CD14-positive monocyte (primary cell): ENCODE data around the gene FARP1. TPM values are rescaled to one million over a fixed set of nuclear protein-coding genes. Genes with fewer than 3 reads are reported as not detected.
A peak's percentile ranks its signal among the peaks of the same experiment; 100 is the strongest.

ENCODE experiments used
- DNase-seq, 3 donors: peaks; one replicate each; pipeline ENCODE4 v3.0.0-alpha.2; 2011 to 2022
- H2AFZ ChIP-seq: 2 replicates; pipeline ENCODE4 v1.6.0; 2012; ENCODE audit warnings: mild to moderate bottlenecking, low read depth, low read length, inconsistent platforms; ENCODE audit not compliant: insufficient read depth, poor library complexity, severe bottlenecking
- H3K27ac ChIP-seq, 2 donors: 1 replicate in 1 of 2; 2 replicates in 1 of 2; pipeline ENCODE4 v1.5.1; 2012 to 2013; ENCODE audit warnings: low read length in 2 of 2, control low read depth in 1 of 2, inconsistent platforms in 1 of 2, low read depth in 1 of 2, mild to moderate bottlenecking in 1 of 2
- H3K27me3 ChIP-seq, 2 donors: one replicate each; pipeline versions ENCODE4 v1.6.0 to v1.6.1; 2011 to 2013; ENCODE audit warnings: low read length in 2 of 2; ENCODE audit not compliant: control insufficient read depth in 2 of 2, insufficient read depth in 2 of 2
- H3K36me3 ChIP-seq, 2 donors: replicated peaks in 1 of 2; 1 replicate in 1 of 2; 2 replicates in 1 of 2; pipeline versions ENCODE4 v1.5.1 to v1.6.1; 2012 to 2013; ENCODE audit warnings: low read length in 2 of 2, control low read depth in 1 of 2, inconsistent platforms in 1 of 2, mild to moderate bottlenecking in 1 of 2; ENCODE audit not compliant: insufficient read depth in 2 of 2, control insufficient read depth in 1 of 2
- H3K4me1 ChIP-seq, 2 donors: 1 replicate in 1 of 2; 2 replicates in 1 of 2; pipeline versions ENCODE4 v1.5.1 to v1.6.1; 2012 to 2013; ENCODE audit warnings: low read length in 2 of 2, control low read depth in 1 of 2, inconsistent platforms in 1 of 2, mild to moderate bottlenecking in 1 of 2, moderate library complexity in 1 of 2; ENCODE audit not compliant: insufficient read depth in 2 of 2, control insufficient read depth in 1 of 2
- H3K4me2 ChIP-seq: replicated peaks from 2 replicates; pipeline ENCODE3; 2012; ENCODE audit warnings: low read length, moderate library complexity, mild to moderate bottlenecking; ENCODE audit not compliant: poor library complexity, severe bottlenecking; ENCODE audit errors: extremely low read depth
- H3K4me3 ChIP-seq, 3 experiments: fragments of 200-600 bp in 1 of 3; sonication (generic) in 1 of 3; replicated peaks in 1 of 3; 1 replicate in 2 of 3; 2 replicates in 1 of 3; pipeline ENCODE4 v1.5.1; 2011 to 2013; ENCODE audit warnings: low read length in 3 of 3, mild to moderate bottlenecking in 3 of 3, control low read depth in 2 of 3, low read depth in 2 of 3, inconsistent platforms in 1 of 3, moderate library complexity in 1 of 3
- H3K79me2 ChIP-seq: 2 replicates; pipeline ENCODE4 v1.6.0; 2012; ENCODE audit warnings: mild to moderate bottlenecking, control low read depth, inconsistent platforms, low read length, moderate library complexity; ENCODE audit not compliant: insufficient read depth
- H3K9ac ChIP-seq: 2 replicates; pipeline ENCODE4 v1.6.0; 2017; ENCODE audit warnings: low read length, mild to moderate bottlenecking; ENCODE audit not compliant: insufficient read depth, poor library complexity, severe bottlenecking
- H3K9me3 ChIP-seq, 2 donors: replicated peaks in 1 of 2; 1 replicate in 1 of 2; 2 replicates in 1 of 2; pipeline versions ENCODE4 v1.5.1 to v1.6.1; 2012 to 2013; ENCODE audit warnings: low read length in 2 of 2, control low read depth in 1 of 2; ENCODE audit not compliant: control insufficient read depth in 1 of 2, insufficient read depth in 1 of 2
- H4K20me1 ChIP-seq: 2 replicates; pipeline ENCODE4 v1.6.0; 2012; ENCODE audit warnings: mild to moderate bottlenecking, low read length, control low read depth, moderate library complexity; ENCODE audit not compliant: insufficient read depth
- H3K27ac Mint-ChIP-seq, 7 donors: one replicate each; pipeline ENCODE4 v1.8.0; 2020; ENCODE audit warnings: mild to moderate bottlenecking in 7 of 7, mixed read lengths in 7 of 7, moderate library complexity in 6 of 7, inconsistent platforms in 2 of 7
- H3K27me3 Mint-ChIP-seq, 3 donors: one replicate each; pipeline ENCODE4 v1.8.0; 2021 to 2022; ENCODE audit warnings: low read depth in 3 of 3, mild to moderate bottlenecking in 3 of 3, mixed read lengths in 3 of 3, moderate library complexity in 3 of 3, inconsistent platforms in 1 of 3
- H3K36me3 Mint-ChIP-seq, 2 donors: one replicate each; pipeline ENCODE4 v1.8.0; 2020; ENCODE audit warnings: mixed read lengths in 2 of 2, inconsistent platforms in 1 of 2, mild to moderate bottlenecking in 1 of 2
- H3K4me1 Mint-ChIP-seq: one replicate; pipeline ENCODE4 v1.8.0; 2020; ENCODE audit warnings: mild to moderate bottlenecking, mixed read lengths
- H3K4me3 Mint-ChIP-seq, 2 donors: one replicate each; pipeline ENCODE4 v1.8.0; 2020; ENCODE audit warnings: mild to moderate bottlenecking in 2 of 2, mixed read lengths in 2 of 2, moderate library complexity in 1 of 2
- H3K9me3 Mint-ChIP-seq, 7 donors: one replicate each; pipeline ENCODE4 v1.8.0; 2020 to 2022; ENCODE audit warnings: mixed read lengths in 7 of 7, mild to moderate bottlenecking in 6 of 7, moderate library complexity in 6 of 7, inconsistent platforms in 2 of 7
- WGBS: methylation state at CpG from one replicate; pipeline ENCODE4 v1.1.5; 2013; ENCODE audit warnings: missing lambda C conversion rate; ENCODE audit not compliant: insufficient coverage; 5-methylcytosine and 5-hydroxymethylcytosine counted together
- intact Hi-C, 2 donors: fragments of 100-400 bp; cut with micrococcal nuclease; formaldehyde crosslinking; loops; one replicate each; pipeline versions ENCODE4 v1.15.0 to v1.15.1; 2023
- polyA plus RNA-seq, 3 donors: library from polyadenylated mRNA; depleted of rRNA in 1 of 3; unstranded in 2 of 3; stranded (reverse) in 1 of 3; fragments of 300-500 nt in 2 of 3; fragments of >200 nt in 1 of 3; fragmentation: Illumina TruSeq in 2 of 3; gene quantifications; 1 replicate in 2 of 3; 2 replicates in 1 of 3; pipeline ENCODE4 v1.2.3, GENCODE V29; 2012 to 2021
- TF ChIP-seq, protein P1 (sequence below): fragments of 200-600 bp; IDR thresholded peaks from one replicate; pipeline ENCODE4 v1.8.0; 2022; ENCODE audit warnings: antibody characterized with exemption, mild to moderate bottlenecking

FARP1 gene
- polyA plus RNA-seq, 3 donors, result 0.01 to 0.16 (median 0.12) TPM

DNA sequence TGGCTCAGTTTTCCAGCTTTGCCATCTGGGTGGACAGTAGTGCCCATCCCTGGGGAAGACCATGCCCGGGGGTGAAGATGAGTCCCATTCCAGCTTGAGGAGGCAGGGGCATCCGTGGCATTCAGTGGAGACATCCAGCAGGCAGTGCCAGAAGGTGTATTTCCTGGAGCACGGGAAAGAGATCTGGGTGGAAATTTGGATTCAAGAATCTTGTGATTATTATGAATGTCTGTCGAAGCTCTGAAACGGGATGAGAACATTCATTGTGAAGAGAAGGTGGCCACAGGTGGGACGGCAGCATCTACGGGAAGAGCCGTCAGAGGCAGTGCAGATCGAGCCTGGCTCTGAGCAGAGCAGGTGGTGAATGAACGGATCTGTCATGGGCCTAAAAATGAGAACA lies 201.5 kb downstream of the FARP1 start:
- Mint-ChIP-seq H3K4me3 (no peak overlapping the region), H3K27ac (no peak overlapping the region), H3K36me3 (no peaks in the 10 kb centered on the region), H3K9me3 (peaks cover 0 to 2% (median 0%) of the 10 kb centered on the region in 7 donors), H3K4me1 (no peaks in the 10 kb centered on the region), H3K27me3 (peaks cover 0 to 9% (median 2%) of the 10 kb centered on the region in 3 donors)
- H2AFZ ChIP-seq, result no peak overlapping the region
- no peak overlapping the region for H3K4me2 ChIP-seq
- TF ChIP-seq, protein P1, sequence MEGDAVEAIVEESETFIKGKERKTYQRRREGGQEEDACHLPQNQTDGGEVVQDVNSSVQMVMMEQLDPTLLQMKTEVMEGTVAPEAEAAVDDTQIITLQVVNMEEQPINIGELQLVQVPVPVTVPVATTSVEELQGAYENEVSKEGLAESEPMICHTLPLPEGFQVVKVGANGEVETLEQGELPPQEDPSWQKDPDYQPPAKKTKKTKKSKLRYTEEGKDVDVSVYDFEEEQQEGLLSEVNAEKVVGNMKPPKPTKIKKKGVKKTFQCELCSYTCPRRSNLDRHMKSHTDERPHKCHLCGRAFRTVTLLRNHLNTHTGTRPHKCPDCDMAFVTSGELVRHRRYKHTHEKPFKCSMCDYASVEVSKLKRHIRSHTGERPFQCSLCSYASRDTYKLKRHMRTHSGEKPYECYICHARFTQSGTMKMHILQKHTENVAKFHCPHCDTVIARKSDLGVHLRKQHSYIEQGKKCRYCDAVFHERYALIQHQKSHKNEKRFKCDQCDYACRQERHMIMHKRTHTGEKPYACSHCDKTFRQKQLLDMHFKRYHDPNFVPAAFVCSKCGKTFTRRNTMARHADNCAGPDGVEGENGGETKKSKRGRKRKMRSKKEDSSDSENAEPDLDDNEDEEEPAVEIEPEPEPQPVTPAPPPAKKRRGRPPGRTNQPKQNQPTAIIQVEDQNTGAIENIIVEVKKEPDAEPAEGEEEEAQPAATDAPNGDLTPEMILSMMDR, result no peak
- no peaks in the 10 kb centered on the region for H3K79me2 ChIP-seq
- no peak overlapping the region for H3K9ac ChIP-seq
- H3K27me3 ChIP-seq, result no peaks in the 10 kb centered on the region
- no peaks in the 10 kb centered on the region for H4K20me1 ChIP-seq
- intact Hi-C loops, result no loop called here
- no peaks in the 10 kb centered on the region for H3K4me1 ChIP-seq
- no peak for DNase-seq
- H3K27ac ChIP-seq, result no peak overlapping the region
- no peaks in the 10 kb centered on the region for H3K36me3 ChIP-seq
- no peaks in the 10 kb centered on the region for H3K9me3 ChIP-seq
- WGBS, result 87% methylated on average over 10 of the region's 10 CpGs
- H3K4me3 ChIP-seq, result no peak overlapping the region

DNA sequence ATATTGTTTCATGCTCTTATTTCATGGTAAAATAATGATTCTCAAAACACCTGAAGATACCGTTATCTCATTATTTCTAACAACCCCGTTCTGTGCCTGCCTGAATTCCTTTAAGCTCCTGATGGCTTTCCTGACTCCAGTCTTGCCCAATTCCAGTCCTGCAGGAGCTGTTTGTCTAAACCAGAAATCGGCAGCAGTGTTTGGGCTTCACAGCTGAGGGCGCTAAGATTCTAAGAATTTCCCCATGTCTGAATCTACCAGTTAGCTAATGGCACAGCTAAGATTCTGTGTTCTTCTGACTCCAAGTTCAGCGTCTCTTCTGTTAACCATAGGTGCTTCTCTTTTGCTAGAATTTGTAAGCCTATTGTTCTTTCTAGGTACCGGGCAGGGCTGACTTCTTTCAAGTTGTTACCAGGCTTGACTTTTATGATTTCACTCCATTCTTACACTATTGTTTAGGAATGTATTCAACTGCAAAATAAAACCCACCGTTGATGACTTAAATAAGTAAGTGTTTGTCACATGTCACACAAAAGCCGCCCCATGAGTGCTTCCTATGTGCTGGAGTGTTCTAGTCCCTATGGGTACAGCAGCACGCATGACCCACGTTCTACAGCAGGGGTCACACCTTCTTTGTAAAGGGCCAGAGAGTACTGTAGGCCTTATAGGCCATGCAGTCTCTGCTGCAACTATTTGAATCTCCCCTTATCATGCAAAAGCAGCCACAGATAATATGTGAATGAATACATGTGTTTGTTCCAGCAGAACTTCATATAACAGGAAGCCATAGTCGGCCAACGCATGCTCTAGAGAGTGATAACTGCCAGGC lies 202.4 kb downstream of the FARP1 start:
- H3K27me3 Mint-ChIP-seq, result peaks cover 0 to 4% (median 2%) of the 10 kb centered on the region in 3 donors
- TF ChIP-seq, protein P1, result no peak
- Histone ChIP-seq H3K4me2 (no peak overlapping the region), H4K20me1 (no peaks in the 10 kb centered on the region), H2AFZ (no peak overlapping the region), H3K79me2 (no peaks in the 10 kb centered on the region), H3K9me3 (no peaks in the 10 kb centered on the region), H3K4me3 (no peak overlapping the region), H3K27me3 (no peaks in the 10 kb centered on the region), H3K4me1 (no peaks in the 10 kb centered on the region), H3K36me3 (no peaks in the 10 kb centered on the region), H3K9ac (no peak overlapping the region), H3K27ac (no peak overlapping the region)
- no peak overlapping the region for H3K4me3 Mint-ChIP-seq
- peak overlapping the region in 1 of 7 donors; percentile 47 for H3K27ac Mint-ChIP-seq
- no peaks in the 10 kb centered on the region for H3K36me3 Mint-ChIP-seq
- intact Hi-C loops, result no loop called here
- peaks cover 0 to 2% (median 0%) of the 10 kb centered on the region in 7 donors for H3K9me3 Mint-ChIP-seq
- no peak for DNase-seq
- H3K4me1 Mint-ChIP-seq, result no peaks in the 10 kb centered on the region
- WGBS, result 93% methylated on average over 3 of the region's 12 CpGs
